H1 (cell line): Measurements from ENCODE around the gene ACER3. TPM values are rescaled to one million over a fixed set of nuclear protein-coding genes. Genes with fewer than 3 reads are reported as not detected.

Experiments
- BCL11A ChIP-seq, 2 experiments: IDR thresholded peaks; one replicate each; pipeline ENCODE4 v1.6.1; 2011; ENCODE audit warnings: low read depth in 2 of 2, low read length in 2 of 2, mild to moderate bottlenecking in 2 of 2
- NRF1 ChIP-seq: IDR thresholded peaks from 2 replicates; pipeline ENCODE4 v1.6.1; 2011; ENCODE audit warnings: mild to moderate bottlenecking, low read depth, low read length, improper control_type of control experiment
- RNF2 ChIP-seq: fragments of 200-900, 300-1000 bp; sonication (generic); IDR thresholded peaks from 2 replicates; pipeline ENCODE4 v1.7.1; 2016; ENCODE audit warnings: borderline replicate concordance, low read depth, mild to moderate bottlenecking, antibody characterized with exemption, low read length; ENCODE audit not compliant: poor library complexity, severe bottlenecking; ENCODE audit errors: missing control alignments
- SIX5 ChIP-seq: IDR thresholded peaks from 2 replicates; pipeline ENCODE4 v1.6.1; 2011; ENCODE audit warnings: mild to moderate bottlenecking, low read depth, low read length
- SP1 ChIP-seq: IDR thresholded peaks from 2 replicates; pipeline ENCODE4 v1.6.1; 2011; ENCODE audit warnings: low read depth, low read length
- polyA plus RNA-seq, 7 experiments: library from polyadenylated mRNA; depleted of rRNA in 3 of 7; stranded (reverse) in 5 of 7; unstranded in 2 of 7; fragments of >200 nt in 5 of 7; fragments of 200-250 nt in 2 of 7; gene quantifications; 1 replicate in 5 of 7; 2 replicates in 1 of 7; 4 replicates in 1 of 7; pipeline versions ENCODE4 v1.2.1 to v1.2.3, GENCODE V29; 2011 to 2013; ENCODE audit warnings: missing spikeins in 2 of 7, mixed read lengths in 2 of 7
- total RNA-seq: library from RNA; stranded (reverse); fragmentation: NEBNext Ultra II Directional; extraction: Animal tissue kit (Norgen Biotek cat#: 25700); gene quantifications from 2 replicates; pipeline ENCODE4 v1.2.1, GENCODE V29; 2021
- TF ChIP-seq, protein P1 (sequence below), 3 experiments: IDR thresholded peaks; 1 replicate in 2 of 3; 2 replicates in 1 of 3; pipeline versions ENCODE4 v1.5.1 to v1.6.1; 2011; ENCODE audit warnings: low read length in 3 of 3, mild to moderate bottlenecking in 3 of 3, inconsistent platforms in 2 of 3, low read depth in 1 of 3, moderate library complexity in 1 of 3; ENCODE audit not compliant: insufficient read depth in 1 of 3; ENCODE audit errors: control extremely low read depth in 1 of 3

The ACER3 gene
- total and polyA plus RNA-seq, 2 of the 8 experiments (the other 6 are each of a cell fraction or from before 2014, with no cell fraction given) = 5.7 to 16.2 TPM

DNA sequence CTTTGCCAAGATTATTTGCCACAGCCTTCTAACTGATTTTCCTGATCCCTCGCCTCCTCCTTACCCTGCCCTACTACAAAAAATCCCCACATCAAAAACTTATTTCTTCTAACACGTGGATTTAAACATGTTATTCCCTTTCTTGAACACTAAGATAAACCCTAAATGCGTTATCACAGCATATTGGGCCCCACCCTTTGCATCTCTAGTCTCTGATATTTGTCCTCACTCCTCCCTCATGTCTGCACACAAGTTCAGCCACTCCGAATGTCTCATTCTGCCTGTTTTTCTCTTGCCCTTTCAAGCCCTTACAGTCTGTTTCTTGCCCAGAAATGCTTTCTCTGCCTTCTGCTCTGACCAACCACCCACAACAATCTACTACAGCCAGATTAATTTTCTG lies 10.6 kb upstream of the ACER3 start (continued):
- TF ChIP-seq, protein P1, sequence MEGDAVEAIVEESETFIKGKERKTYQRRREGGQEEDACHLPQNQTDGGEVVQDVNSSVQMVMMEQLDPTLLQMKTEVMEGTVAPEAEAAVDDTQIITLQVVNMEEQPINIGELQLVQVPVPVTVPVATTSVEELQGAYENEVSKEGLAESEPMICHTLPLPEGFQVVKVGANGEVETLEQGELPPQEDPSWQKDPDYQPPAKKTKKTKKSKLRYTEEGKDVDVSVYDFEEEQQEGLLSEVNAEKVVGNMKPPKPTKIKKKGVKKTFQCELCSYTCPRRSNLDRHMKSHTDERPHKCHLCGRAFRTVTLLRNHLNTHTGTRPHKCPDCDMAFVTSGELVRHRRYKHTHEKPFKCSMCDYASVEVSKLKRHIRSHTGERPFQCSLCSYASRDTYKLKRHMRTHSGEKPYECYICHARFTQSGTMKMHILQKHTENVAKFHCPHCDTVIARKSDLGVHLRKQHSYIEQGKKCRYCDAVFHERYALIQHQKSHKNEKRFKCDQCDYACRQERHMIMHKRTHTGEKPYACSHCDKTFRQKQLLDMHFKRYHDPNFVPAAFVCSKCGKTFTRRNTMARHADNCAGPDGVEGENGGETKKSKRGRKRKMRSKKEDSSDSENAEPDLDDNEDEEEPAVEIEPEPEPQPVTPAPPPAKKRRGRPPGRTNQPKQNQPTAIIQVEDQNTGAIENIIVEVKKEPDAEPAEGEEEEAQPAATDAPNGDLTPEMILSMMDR (IDR thresholded peaks at IDR 0.05; ENCODE audit: control extremely low read depth in 1 of 3, insufficient read depth in 1 of 3, low read depth in 1 of 3, low read length in 3 of 3) = no peak
- TF ChIP-seq RNF2 (no peak), SIX5 (no peak), BCL11A (IDR thresholded peaks at IDR 0.05; ENCODE audit: low read depth in 2 of 2, low read length in 2 of 2) (no peak), SP1 (no peak), NRF1 (no peak)
- TF ChIP-seq, all 59 proteins: peak for 0
